GF-D8 (cell line): ENCODE data around the gene CD160.
"Not testable (repeated sequence)": the region's sequence is repeated elsewhere in the genome, so short reads cannot be mapped to it uniquely, and the experiment has no call there.

Source experiments
- DNase-seq: peaks from one replicate; lab custom pipeline; 2025; lab: John Stamatoyannopoulos, UW

The CD160 gene

GRCh38 chr1:145719230-145720079 is at the start of gene CD160:
TSS of gene CD160 (plus strand) at chr1:145719499. CDS start at chr1:145728328, 8,829 bp downstream.
- DNase-seq = no peak

- DNase-seq = not testable (repeated sequence)
These were observed 48.1 kb upstream of the CD160 start for GRCh38 chr1:145670995-145671745.

GRCh38 chr1:145673217-145673616 is 46.1 kb upstream of the CD160 start:
- not testable (repeated sequence) for DNase-seq

- DNase-seq = not testable (repeated sequence)
These were observed 34.4 kb upstream of the CD160 start for GRCh38 chr1:145684858-145685257.

GRCh38 chr1:145686078-145686477 is 33.2 kb upstream of the CD160 start:
- not testable (repeated sequence) for DNase-seq

- DNase-seq = no peak
These were observed 31.0 kb upstream of the CD160 start for GRCh38 chr1:145688328-145688727.

- no peak for DNase-seq
These were observed 30.4 kb upstream of the CD160 start for GRCh38 chr1:145688924-145689323.

- no peak for DNase-seq
These were observed 29.4 kb upstream of the CD160 start for GRCh38 chr1:145689922-145690321.

- no peak for DNase-seq
These were observed 28.4 kb upstream of the CD160 start for GRCh38 chr1:145690587-145691558.

GRCh38 chr1:145692785-145693443 is 26.4 kb upstream of the CD160 start:
- no peak for DNase-seq

- no peak for DNase-seq
These were observed 23.3 kb upstream of the CD160 start for GRCh38 chr1:145695821-145696629.

- DNase-seq = no peak
These were observed 22.7 kb upstream of the CD160 start for GRCh38 chr1:145696630-145696960.

- no peak for DNase-seq
These were observed 17.9 kb upstream of the CD160 start for GRCh38 chr1:145701306-145701862.

GRCh38 chr1:145702052-145702451 is 17.2 kb upstream of the CD160 start:
- DNase-seq = no peak

GRCh38 chr1:145702826-145703225 is 16.5 kb upstream of the CD160 start:
- DNase-seq = no peak

- no peak for DNase-seq
These were observed 13.7 kb upstream of the CD160 start for GRCh38 chr1:145705622-145706021.

GRCh38 chr1:145706086-145706664 is 13.1 kb upstream of the CD160 start:
- DNase-seq = no peak

GRCh38 chr1:145707183-145707867 is 12.0 kb upstream of the CD160 start, which contains the start of gene PDZK1:
TSS of gene PDZK1 (minus strand) at chr1:145707368. CDS start at chr1:145688021, 19,347 bp downstream.
- no peak for DNase-seq

- DNase-seq = no peak
These were observed 11.2 kb upstream of the CD160 start for GRCh38 chr1:145708063-145708462.
